Endothelial cell of umbilical vein (primary cell): ENCODE measurements around the gene TMC2.

Source experiments
- CTCF ChIP-seq, 2 donors: IDR thresholded peaks; 1 replicate in 1 of 2; 2 replicates in 1 of 2; pipeline ENCODE4 v1.5.1; 2011; ENCODE audit warnings: low read length in 2 of 2, mild to moderate bottlenecking in 2 of 2, moderate library complexity in 2 of 2, control low read depth in 1 of 2, inconsistent platforms in 1 of 2, low read depth in 1 of 2; ENCODE audit not compliant: insufficient read depth in 1 of 2; ENCODE audit errors: extremely low read depth in 1 of 2
- EZH2 ChIP-seq: IDR thresholded peaks from 2 replicates; pipeline ENCODE4 v1.6.1; 2012; ENCODE audit warnings: borderline replicate concordance, low read depth, mild to moderate bottlenecking, moderate library complexity, low read length, inconsistent platforms; ENCODE audit not compliant: severe bottlenecking
- GATA2 ChIP-seq: IDR thresholded peaks from 2 replicates; pipeline ENCODE4 v1.7.0; 2011; ENCODE audit warnings: low read depth, mild to moderate bottlenecking, moderate library complexity, mixed read lengths, low read length; ENCODE audit not compliant: insufficient read length, insufficient read depth
- MAX ChIP-seq: IDR thresholded peaks from 2 replicates; pipeline ENCODE4 v1.6.1; 2011; ENCODE audit not compliant: insufficient read depth, insufficient read length
- POLR2A ChIP-seq: IDR thresholded peaks from 2 replicates; pipeline ENCODE4 v1.6.1; 2012; ENCODE audit warnings: low read depth, mild to moderate bottlenecking, control low read depth, low read length
- POLR2AphosphoS5 ChIP-seq: IDR thresholded peaks from 2 replicates; pipeline ENCODE4 v1.6.1; 2012; ENCODE audit warnings: low read depth, mild to moderate bottlenecking, control low read depth, low read length, moderate library complexity; ENCODE audit not compliant: insufficient read depth

GRCh38 chr20:2557873-2558580, 21.7 kb downstream of the TMC2 start:
- TF ChIP-seq CTCF (IDR thresholded peaks at IDR 0.05; ENCODE audit: extremely low read depth in 1 of 2, insufficient read depth in 1 of 2, low read depth in 1 of 2, low read length in 2 of 2) (no peak), MAX (no peak), POLR2A (no peak), POLR2AphosphoS5 (no peak), EZH2 (no peak), GATA2 (no peak)
